CD4-positive, alpha-beta T cell treated with Interleukin-6 at 100 ng/mL for 8 hours (primary cell): Measurements from ENCODE around the gene MGAT5.

Experiments
- DNase-seq: peaks from one replicate; pipeline ENCODE4 v3.0.0-alpha.2; 2020; ENCODE audit warnings: mixed read lengths, low spot score

MGAT5 gene

GRCh38 chr2:134421556-134422328, 167.9 kb downstream of the MGAT5 start:
- no peak for DNase-seq

- no peak for DNase-seq
Measured at GRCh38 chr2:134425724-134426496, 172.0 kb downstream of the MGAT5 start.

GRCh38 chr2:134426721-134427120, 172.8 kb downstream of the MGAT5 start:
- DNase-seq, result no peak

- no peak for DNase-seq
Measured at GRCh38 chr2:134429886-134430285, 176.0 kb downstream of the MGAT5 start.

- DNase-seq, result no peak
Measured at GRCh38 chr2:134431838-134432434, 178.1 kb downstream of the MGAT5 start.

- DNase-seq, result no peak
Measured at GRCh38 chr2:134432435-134432883, 178.6 kb downstream of the MGAT5 start.

GRCh38 chr2:134433469-134433868, 179.6 kb downstream of the MGAT5 start:
- DNase-seq, result no peak

- no peak for DNase-seq
Measured at GRCh38 chr2:134433979-134434378, 180.1 kb downstream of the MGAT5 start.

- DNase-seq, result no peak
Measured at GRCh38 chr2:134435505-134435904, 181.6 kb downstream of the MGAT5 start.

- DNase-seq, result no peak
Measured at GRCh38 chr2:134435936-134436335, 182.1 kb downstream of the MGAT5 start.

GRCh38 chr2:134436706-134437105, 182.8 kb downstream of the MGAT5 start:
- no peak for DNase-seq

GRCh38 chr2:134438371-134438770, 184.5 kb downstream of the MGAT5 start:
- DNase-seq, result no peak

GRCh38 chr2:134440336-134440909, 186.6 kb downstream of the MGAT5 start:
- DNase-seq, result no peak

GRCh38 chr2:134441153-134441863, 187.4 kb downstream of the MGAT5 start:
- no peak for DNase-seq

- no peak for DNase-seq
Measured at GRCh38 chr2:134443814-134444480, 190.1 kb downstream of the MGAT5 start.

- DNase-seq, result no peak
Measured at GRCh38 chr2:134445116-134445515, 191.2 kb downstream of the MGAT5 start.

GRCh38 chr2:134445985-134446382, 192.1 kb downstream of the MGAT5 start:
- no peak for DNase-seq

GRCh38 chr2:134446383-134447017, 192.6 kb downstream of the MGAT5 start:
- no peak for DNase-seq

GRCh38 chr2:134447669-134448068, 193.8 kb downstream of the MGAT5 start:
- DNase-seq, result no peak

- DNase-seq, result no peak
Measured at GRCh38 chr2:134448650-134449049, 194.8 kb downstream of the MGAT5 start.

- DNase-seq, result no peak
Measured at GRCh38 chr2:134449157-134449556, 195.3 kb downstream of the MGAT5 start.
